ENCODE results near the gene STX18.
"Not testable (repeated sequence)": the region's sequence is repeated elsewhere in the genome, so short reads cannot be mapped to it uniquely, and the experiment has no call there.

Gene STX18

GRCh38 chr4:4555916-4556315 lies 14.1 kb upstream of the STX18 start:
- DNase-seq (ENCODE audit: low read depth): peak; percentile 94
- TF ChIP-seq CTCF (conservative IDR thresholded peaks at IDR 0.05; ENCODE audit: low read depth, low read length): no peak
- H3K4me3 ChIP-seq (ENCODE audit: low read depth, low read length): no peak overlapping the region

GRCh38 chr4:4554234-4554633 lies 12.4 kb upstream of the STX18 start:
- peak; percentile 28 for DNase-seq (ENCODE audit: low read depth)
- no peak for TF ChIP-seq CTCF (conservative IDR thresholded peaks at IDR 0.05; ENCODE audit: low read depth, low read length)

GRCh38 chr4:4552042-4552441 lies 10.2 kb upstream of the STX18 start:
- DNase-seq (ENCODE audit: low read depth); H3K4me3 ChIP-seq (ENCODE audit: low read depth, low read length): not testable (repeated sequence)

More at GRCh38 chr4:4554234-4554633, 12.4 kb upstream of the STX18 start:
- no peak overlapping the region for H3K4me3 ChIP-seq (ENCODE audit: low read depth, low read length)

- DNase-seq (ENCODE audit: low read depth); H3K4me3 ChIP-seq (ENCODE audit: low read depth, low read length): not testable (repeated sequence)
Measured at GRCh38 chr4:4550161-4550560, 8.3 kb upstream of the STX18 start.

- H3K4me3 ChIP-seq (ENCODE audit: low read depth, low read length): no peak overlapping the region
- TF ChIP-seq CTCF (conservative IDR thresholded peaks at IDR 0.05; ENCODE audit: low read depth, low read length): no peak
- no peak for DNase-seq (ENCODE audit: low read depth)
Measured at GRCh38 chr4:4549534-4549933, 7.7 kb upstream of the STX18 start.

- peak overlapping the region; percentile 92 for H3K4me3 ChIP-seq (ENCODE audit: low read depth, low read length)
- no peak for DNase-seq (ENCODE audit: low read depth)
- no peak for TF ChIP-seq CTCF (conservative IDR thresholded peaks at IDR 0.05; ENCODE audit: low read depth, low read length)
Measured at GRCh38 chr4:4542774-4543485, 1.1 kb upstream of the STX18 start.

- H3K4me3 ChIP-seq (ENCODE audit: low read depth, low read length): peak overlapping the region; percentile 92
- peak; percentile 72 for DNase-seq (ENCODE audit: low read depth)
- TF ChIP-seq CTCF (conservative IDR thresholded peaks at IDR 0.05; ENCODE audit: low read depth, low read length): no peak
Measured at GRCh38 chr4:4541040-4541631, 712 bp downstream of the STX18 start.

GRCh38 chr4:4539481-4539880 lies 2.4 kb downstream of the STX18 start:
- no peak for DNase-seq (ENCODE audit: low read depth)
- TF ChIP-seq CTCF (conservative IDR thresholded peaks at IDR 0.05; ENCODE audit: low read depth, low read length): no peak
- no peak overlapping the region for H3K4me3 ChIP-seq (ENCODE audit: low read depth, low read length)
